Type B pancreatic cell (in vitro differentiated cells): Measurements from ENCODE around the gene HOXA2. TPM values are rescaled to one million over a fixed set of nuclear protein-coding genes. Genes with fewer than 3 reads are reported as not detected.

Experiments
- DNase-seq: peaks from one replicate; pipeline ENCODE4 v3.0.0; 2021; ENCODE audit warnings: mixed read lengths; ENCODE audit not compliant: unreplicated experiment; ENCODE audit errors: extremely low spot score
- H3K27ac Mint-ChIP-seq: 2 replicates; pipeline ENCODE4 v1.8.0; 2021; ENCODE audit warnings: mild to moderate bottlenecking, mixed read lengths
- H3K27me3 Mint-ChIP-seq: 2 replicates; pipeline ENCODE4 v1.8.0; 2021; ENCODE audit warnings: mixed read lengths
- H3K36me3 Mint-ChIP-seq: 2 replicates; pipeline ENCODE4 v1.8.0; 2021; ENCODE audit warnings: mixed read lengths
- H3K4me1 Mint-ChIP-seq: one replicate; pipeline ENCODE4 v1.8.0; 2021; ENCODE audit warnings: mixed read lengths; ENCODE audit not compliant: unreplicated experiment
- H3K4me3 Mint-ChIP-seq: 2 replicates; pipeline ENCODE4 v1.8.0; 2021; ENCODE audit warnings: mild to moderate bottlenecking, mixed read lengths
- H3K9me3 Mint-ChIP-seq: 2 replicates; pipeline ENCODE4 v1.8.0; 2021; ENCODE audit warnings: mixed read lengths
- total RNA-seq: library from RNA; stranded (reverse); gene quantifications from 2 replicates; pipeline ENCODE4 v1.2.1, GENCODE V29; 2021; ENCODE audit warnings: low replicate concordance
- TF ChIP-seq, protein P1 (sequence below): fragments of 200-600 bp; sonication (generic); conservative IDR thresholded peaks from 2 replicates; pipeline ENCODE4 v1.5.0; 2021; ENCODE audit warnings: antibody characterized with exemption, mild to moderate bottlenecking

Gene HOXA2
- total RNA-seq, 1 donor from 2014 or later: 26.8 TPM

DNA sequence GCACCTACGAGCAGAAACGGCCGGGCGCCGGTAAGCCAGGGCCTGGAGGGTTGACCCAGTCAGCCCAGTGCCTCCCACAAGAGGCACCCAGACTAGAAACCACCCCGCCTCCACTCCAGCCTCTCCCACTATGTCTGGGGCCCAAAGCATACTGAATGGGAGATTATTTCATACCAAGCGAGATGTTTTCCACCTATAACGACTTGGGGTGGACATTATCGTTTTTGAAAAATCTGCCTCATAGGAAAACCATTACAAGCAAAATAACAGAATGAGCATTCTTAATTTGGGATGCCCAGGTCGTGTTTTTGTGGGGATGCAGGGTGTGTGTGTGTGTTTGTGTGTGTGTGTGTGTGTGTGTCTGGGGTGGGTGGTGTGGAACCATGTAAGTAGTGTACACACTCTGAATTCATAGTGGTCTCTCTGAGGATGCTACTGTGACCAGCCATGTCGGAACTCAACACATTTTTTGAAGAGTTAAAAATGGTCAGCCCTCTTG, 43.5 kb upstream of the HOXA2 start:
- no peak for DNase-seq
- H3K9me3 Mint-ChIP-seq: no peaks in the 10 kb centered on the region
- TF ChIP-seq, protein P1, sequence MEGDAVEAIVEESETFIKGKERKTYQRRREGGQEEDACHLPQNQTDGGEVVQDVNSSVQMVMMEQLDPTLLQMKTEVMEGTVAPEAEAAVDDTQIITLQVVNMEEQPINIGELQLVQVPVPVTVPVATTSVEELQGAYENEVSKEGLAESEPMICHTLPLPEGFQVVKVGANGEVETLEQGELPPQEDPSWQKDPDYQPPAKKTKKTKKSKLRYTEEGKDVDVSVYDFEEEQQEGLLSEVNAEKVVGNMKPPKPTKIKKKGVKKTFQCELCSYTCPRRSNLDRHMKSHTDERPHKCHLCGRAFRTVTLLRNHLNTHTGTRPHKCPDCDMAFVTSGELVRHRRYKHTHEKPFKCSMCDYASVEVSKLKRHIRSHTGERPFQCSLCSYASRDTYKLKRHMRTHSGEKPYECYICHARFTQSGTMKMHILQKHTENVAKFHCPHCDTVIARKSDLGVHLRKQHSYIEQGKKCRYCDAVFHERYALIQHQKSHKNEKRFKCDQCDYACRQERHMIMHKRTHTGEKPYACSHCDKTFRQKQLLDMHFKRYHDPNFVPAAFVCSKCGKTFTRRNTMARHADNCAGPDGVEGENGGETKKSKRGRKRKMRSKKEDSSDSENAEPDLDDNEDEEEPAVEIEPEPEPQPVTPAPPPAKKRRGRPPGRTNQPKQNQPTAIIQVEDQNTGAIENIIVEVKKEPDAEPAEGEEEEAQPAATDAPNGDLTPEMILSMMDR: no peak
- H3K4me3 Mint-ChIP-seq: peak overlapping the region; percentile 99
- peaks cover 74% of the 10 kb centered on the region for H3K27me3 Mint-ChIP-seq
- H3K4me1 Mint-ChIP-seq: peaks cover 30% of the 10 kb centered on the region
- peak overlapping the region; percentile 77 for H3K27ac Mint-ChIP-seq
- peaks cover 29% of the 10 kb centered on the region for H3K36me3 Mint-ChIP-seq

DNA sequence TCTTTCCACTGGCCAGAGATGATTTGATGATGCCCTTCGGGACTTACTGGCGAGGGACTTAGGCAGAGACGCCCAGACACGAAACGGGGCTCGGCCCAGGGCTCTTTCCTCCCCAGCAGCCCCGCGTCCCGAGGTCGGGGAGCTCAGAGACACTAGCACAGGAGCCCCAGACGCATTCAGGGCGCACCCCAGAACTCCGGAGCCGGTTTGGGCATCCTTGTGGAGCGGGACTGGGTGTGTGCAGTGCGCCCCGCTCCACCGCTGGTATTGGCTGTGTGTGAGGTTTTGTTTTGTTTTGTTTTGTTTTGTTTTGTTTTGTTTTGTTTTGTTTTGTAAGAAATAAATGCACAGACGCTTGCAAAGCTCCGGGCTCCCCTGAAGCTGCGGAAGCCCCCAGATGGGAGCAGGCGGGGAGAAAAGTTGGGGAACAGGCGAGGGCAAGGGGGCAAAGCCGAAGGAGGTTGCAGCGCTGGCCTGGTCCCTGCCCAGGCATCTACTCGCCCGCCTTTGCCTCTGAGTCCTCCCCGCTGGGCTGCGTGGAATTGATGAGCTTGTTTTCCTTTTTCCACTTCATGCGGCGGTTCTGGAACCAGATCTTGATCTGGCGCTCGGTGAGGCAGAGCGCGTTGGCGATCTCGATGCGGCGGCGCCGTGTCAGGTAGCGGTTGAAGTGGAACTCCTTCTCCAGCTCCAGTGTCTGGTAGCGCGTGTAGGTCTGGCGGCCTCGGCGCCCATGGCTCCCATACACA, 42.9 kb upstream of the HOXA2 start:
- peak overlapping the region; percentile 99 for H3K4me3 Mint-ChIP-seq
- peaks cover 23% of the 10 kb centered on the region for H3K4me1 Mint-ChIP-seq
- peak; percentile 68 for DNase-seq
- TF ChIP-seq, protein P1: no peak
- H3K36me3 Mint-ChIP-seq: peaks cover 35% of the 10 kb centered on the region
- H3K9me3 Mint-ChIP-seq: no peaks in the 10 kb centered on the region
- peak overlapping the region; percentile 77 for H3K27ac Mint-ChIP-seq
- peaks cover 74% of the 10 kb centered on the region for H3K27me3 Mint-ChIP-seq

DNA sequence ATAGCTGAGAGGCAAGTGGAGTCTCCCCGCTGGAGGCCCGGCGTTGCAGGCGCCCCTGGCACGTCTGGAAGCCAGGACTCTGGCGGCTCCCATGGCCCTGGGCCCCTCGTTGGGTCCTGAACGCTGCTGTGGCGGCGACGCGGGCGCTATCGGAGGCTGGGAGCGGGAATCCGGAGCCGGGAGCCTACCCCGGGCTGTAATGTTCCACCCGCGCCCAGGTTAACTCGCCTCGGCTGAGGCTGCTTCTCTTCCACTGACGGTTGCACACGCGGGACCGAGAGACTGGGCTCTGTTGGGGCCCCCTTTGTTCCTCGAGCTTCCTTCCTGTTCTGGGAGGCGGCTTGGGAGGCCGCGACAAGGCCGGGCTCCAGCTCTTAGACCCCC, 42.3 kb upstream of the HOXA2 start:
- Mint-ChIP-seq H3K27me3 (peaks cover 74% of the 10 kb centered on the region), H3K36me3 (peaks cover 37% of the 10 kb centered on the region), H3K4me1 (peaks cover 23% of the 10 kb centered on the region), H3K4me3 (peak overlapping the region; percentile 99), H3K27ac (peak overlapping the region; percentile 99), H3K9me3 (no peaks in the 10 kb centered on the region)
- TF ChIP-seq, protein P1: no peak
- peak; percentile 73 for DNase-seq

DNA sequence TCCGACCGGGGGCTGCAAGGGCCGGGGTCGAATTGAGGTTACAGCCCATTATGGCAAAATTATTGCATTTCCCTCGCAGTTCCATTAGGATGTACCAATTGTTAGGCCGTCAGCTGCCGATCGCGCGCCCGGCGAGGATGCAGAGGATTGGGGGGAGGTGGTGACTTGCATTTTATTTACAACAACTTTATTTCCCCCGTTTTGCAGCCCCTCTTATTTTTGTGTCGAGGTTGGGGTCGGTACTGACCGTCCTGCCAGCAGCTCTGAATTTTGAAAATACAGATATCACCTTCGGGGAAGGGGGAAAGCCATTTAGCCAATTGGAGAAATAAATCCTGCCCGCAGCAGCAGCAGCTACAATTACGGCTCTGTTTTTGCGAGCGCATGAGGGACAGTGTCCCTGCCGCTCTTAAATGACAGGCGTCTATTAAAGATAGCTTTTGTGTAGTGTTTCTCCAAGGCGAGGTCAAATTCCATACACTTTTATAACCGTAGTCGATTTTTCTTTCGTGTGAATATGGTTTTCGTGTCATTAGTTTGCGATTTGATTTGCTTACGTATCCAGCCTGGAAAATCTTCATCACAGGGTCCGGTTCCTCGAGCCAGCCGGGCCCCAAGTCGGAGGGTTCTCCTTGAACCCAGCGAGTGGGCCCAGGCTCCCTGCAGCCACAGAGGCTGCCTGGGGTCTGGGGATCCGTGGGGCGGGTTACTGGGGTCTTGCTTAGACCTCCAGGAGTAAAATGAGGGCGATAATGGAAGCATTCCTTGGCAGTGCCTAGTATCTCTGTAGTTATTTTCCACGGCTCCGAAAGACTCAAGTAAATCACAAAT, 41.7 kb upstream of the HOXA2 start:
- peaks cover 23% of the 10 kb centered on the region for H3K4me1 Mint-ChIP-seq
- peak overlapping the region; percentile 99 for H3K4me3 Mint-ChIP-seq
- H3K27ac Mint-ChIP-seq: peak overlapping the region; percentile 99
- H3K36me3 Mint-ChIP-seq: peaks cover 37% of the 10 kb centered on the region
- no peaks in the 10 kb centered on the region for H3K9me3 Mint-ChIP-seq
- peak; percentile 69 for DNase-seq
- TF ChIP-seq, protein P1: peak; percentile 3
- H3K27me3 Mint-ChIP-seq: peaks cover 73% of the 10 kb centered on the region

DNA sequence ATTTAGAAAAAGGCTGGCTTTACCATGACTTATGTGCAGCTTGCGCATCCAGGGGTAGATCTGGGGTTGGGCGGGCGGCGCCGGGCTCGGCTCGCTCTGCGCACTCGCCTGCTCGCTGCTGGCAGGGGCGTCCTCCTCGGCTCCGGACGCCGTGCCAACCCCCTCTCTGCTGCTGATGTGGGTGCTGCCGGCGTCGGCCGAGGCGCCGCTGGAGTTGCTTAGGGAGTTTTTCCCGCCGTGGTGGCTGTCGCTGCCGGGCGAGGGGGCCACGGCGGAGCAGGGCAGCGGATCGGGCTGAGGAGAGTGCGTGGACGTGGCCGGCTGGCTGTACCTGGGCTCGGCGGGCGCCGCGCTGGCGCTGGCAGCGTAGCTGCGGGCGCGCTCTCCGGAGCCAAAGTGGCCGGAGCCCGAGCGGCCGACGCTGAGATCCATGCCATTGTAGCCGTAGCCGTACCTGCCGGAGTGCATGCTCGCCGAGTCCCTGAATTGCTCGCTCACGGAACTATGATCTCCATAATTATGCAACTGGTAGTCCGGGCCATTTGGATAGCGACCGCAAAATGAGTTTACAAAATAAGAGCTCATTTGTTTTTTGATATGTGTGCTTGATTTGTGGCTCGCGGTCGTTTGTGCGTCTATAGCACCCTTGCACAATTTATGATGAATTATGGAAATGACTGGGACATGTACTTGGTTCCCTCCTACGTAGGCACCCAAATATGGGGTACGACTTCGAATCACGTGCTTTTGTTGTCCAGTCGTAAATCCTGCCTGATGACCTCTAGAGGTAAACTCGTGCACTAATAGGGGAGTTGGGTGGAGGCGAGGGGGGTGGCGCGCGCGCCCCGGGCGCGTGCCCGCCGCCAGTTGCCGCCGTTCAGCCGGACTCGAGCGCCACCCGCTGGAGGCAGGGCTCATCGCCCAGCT, 40.8 kb upstream of the HOXA2 start, which contains the start of gene HOXA5:
HOXA5 (minus strand) TSS at position 659 of the 927 bp plus-strand sequence; CDS start at position 585, 74 bp downstream.
- DNase-seq: peak; percentile 97
- H3K4me1 Mint-ChIP-seq: peaks cover 19% of the 10 kb centered on the region
- H3K9me3 Mint-ChIP-seq: no peaks in the 10 kb centered on the region
- peak within 1 kb of the TSS; percentile 99 for H3K4me3 Mint-ChIP-seq
- H3K27ac Mint-ChIP-seq: peak within 1 kb of the TSS; percentile 99
- TF ChIP-seq, protein P1: peak; percentile 92
- peaks cover 71% of the 10 kb centered on the region for H3K27me3 Mint-ChIP-seq
- peaks cover 37% of the 10 kb centered on the region for H3K36me3 Mint-ChIP-seq
